Frontal cortex (tissue), 1 donor: Measurements from ENCODE around the gene ZNF215. TPM values are rescaled to one million over a fixed set of nuclear protein-coding genes. Genes with fewer than 3 reads are reported as not detected.

Source experiments
- total RNA-seq: library from RNA; depleted of rRNA; stranded (reverse); fragments of >200 nt; gene quantifications from one replicate; pipeline ENCODE4 v1.2.3, GENCODE V29; 2014

The ZNF215 gene
- total RNA-seq, 1 donor from 2014 or later = 5.3 TPM

Other genes starting within 250 kb of the ZNF215 start
- 18.8 TPM for gene MRPL17, start 243.1 kb upstream of the ZNF215 start, total RNA-seq
- gene OR2AG2, start 154.4 kb upstream of the ZNF215 start, total RNA-seq = 0.41 TPM
- gene OR2AG1, start 143.4 kb upstream of the ZNF215 start, total RNA-seq = not detected
- 0.41 TPM for gene OR6A2, start 126.7 kb upstream of the ZNF215 start, total RNA-seq
- not detected for gene OR10A5, start 80.7 kb upstream of the ZNF215 start, total RNA-seq
- not detected for gene OR10A2, start 63.4 kb upstream of the ZNF215 start, total RNA-seq
- not detected for gene OR10A4, start 49.8 kb upstream of the ZNF215 start, total RNA-seq
- 0.41 TPM for gene OR2D2, start 33.9 kb upstream of the ZNF215 start, total RNA-seq
- gene OR2D3, start 5.4 kb upstream of the ZNF215 start, total RNA-seq = not detected
- 15.9 TPM for gene ZNF214, start 93.9 kb downstream of the ZNF215 start, total RNA-seq
- gene NLRP14, start 94.1 kb downstream of the ZNF215 start, total RNA-seq = 0.41 TPM
- not detected for gene RBMXL2, start 162.6 kb downstream of the ZNF215 start, total RNA-seq